RCC 7860 (cell line): ENCODE measurements around the gene SLC44A1.

ENCODE experiments used
- DNase-seq: peaks from one replicate; pipeline ENCODE4 v3.0.0-alpha.2; 2015; ENCODE audit warnings: low spot score
- FAIRE-seq: peaks from 2 replicates; lab custom pipeline; 2012; peaks lifted over from hg19 to GRCh38; lab: Jason Lieb, UNC

Gene SLC44A1

DNA sequence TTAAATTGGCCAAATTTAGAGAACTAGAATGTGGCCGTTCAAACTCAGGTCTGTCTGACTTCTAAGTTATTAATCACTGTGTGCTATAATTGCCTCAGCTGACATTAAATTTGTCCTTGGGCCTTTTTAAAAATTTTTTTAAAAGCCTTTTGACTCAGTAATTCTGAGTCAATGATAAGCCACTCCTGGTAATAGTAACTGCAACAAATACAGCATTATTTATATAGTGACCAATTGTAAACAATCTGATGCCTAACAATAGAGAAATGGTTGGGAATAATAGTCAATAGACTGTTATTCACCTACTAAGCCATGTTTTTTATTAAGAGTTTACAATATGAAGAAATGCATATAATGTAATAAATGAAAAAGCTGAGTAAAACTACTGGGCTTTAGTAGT is 132.4 kb downstream of the SLC44A1 start:
- DNase-seq (no peak), FAIRE-seq (no peak)

DNA sequence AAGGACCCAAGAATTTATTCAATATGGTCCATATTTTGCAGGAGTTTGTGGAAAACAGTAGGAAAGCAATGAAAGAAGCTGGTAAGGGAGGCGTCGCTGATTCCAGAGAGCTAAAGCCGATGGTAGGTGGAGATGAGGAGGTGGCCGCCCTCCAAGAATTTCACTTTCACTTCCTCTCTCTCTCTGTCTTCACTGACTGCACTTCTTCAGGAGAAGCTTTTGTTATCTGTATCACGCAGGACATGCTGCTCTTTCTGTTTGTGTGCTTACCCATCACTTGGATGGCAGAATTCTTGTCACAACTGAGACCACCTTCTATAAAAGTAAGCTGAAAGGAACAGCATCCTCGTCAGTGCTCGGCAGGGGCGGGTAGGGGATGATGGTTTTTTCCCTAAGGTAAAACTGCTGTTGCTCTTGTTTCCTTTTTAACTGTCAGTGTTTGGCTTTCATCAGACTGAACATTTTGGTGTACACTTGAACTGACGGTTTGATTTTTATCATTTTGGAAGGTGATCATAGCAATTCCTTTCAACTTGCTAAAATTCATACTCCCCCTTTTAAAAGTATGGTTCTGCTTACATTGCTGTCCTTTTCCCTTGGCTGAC is 141.0 kb downstream of the SLC44A1 start:
- DNase-seq (no peak), FAIRE-seq (no peak)

DNA sequence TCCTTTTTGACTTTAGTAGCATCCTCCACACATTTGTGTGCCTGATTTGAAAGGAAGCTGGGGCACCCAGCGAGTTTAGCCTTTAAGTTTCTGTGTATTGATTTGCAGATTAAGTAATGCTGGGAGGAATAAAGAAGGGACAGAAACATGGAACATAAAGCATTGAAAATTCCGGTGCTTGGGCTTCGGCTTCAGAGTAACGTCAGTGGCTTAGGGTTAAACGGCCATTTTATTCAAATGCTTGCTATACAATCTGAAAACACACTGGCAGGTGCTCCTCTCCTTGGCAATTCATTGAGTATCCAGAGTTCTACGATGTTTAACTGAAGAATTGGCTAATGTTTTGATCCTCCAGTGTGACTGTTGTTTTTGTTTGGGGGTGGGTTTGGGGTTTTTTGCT is 145.3 kb downstream of the SLC44A1 start:
- FAIRE-seq (no peak), DNase-seq (no peak)

DNA sequence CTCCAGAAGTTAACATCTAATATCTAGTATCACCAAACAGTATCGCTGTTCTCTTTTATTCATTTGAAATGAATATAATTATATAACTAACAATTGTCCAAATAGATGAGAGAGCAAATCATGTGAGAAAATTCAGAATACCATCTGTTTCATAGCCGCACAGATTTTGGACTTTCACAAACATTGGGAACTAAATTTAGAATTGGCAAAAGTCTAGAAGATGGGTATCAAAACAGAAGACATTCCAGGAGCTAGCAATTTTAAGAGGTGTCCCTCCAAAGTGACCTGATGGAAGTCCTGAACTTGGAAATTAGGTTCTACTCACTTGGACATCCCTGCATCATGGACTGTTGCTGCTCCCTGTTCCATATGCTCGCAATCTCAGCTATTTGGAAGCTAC is 146.4 kb downstream of the SLC44A1 start:
- FAIRE-seq = no peak
- DNase-seq = no peak

DNA sequence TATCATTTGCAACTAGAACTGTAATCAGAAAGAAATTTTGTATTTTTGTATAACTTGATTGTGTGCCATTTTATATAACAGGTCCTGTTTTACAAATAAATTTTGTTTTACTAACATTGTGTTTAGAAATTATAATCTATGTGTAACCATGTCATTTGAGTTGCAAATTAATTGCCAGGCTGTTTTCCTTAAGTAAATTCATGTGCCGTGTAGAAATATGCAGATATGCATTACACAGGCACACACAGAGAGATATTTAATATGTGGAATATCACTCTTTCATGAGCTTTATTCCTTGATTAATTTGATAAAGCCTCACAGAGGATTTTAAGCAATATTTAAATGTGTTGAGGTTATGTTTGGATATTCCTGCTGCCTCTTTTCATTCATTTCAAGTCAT is 146.8 kb downstream of the SLC44A1 start:
- no peak for FAIRE-seq
- no peak for DNase-seq

DNA sequence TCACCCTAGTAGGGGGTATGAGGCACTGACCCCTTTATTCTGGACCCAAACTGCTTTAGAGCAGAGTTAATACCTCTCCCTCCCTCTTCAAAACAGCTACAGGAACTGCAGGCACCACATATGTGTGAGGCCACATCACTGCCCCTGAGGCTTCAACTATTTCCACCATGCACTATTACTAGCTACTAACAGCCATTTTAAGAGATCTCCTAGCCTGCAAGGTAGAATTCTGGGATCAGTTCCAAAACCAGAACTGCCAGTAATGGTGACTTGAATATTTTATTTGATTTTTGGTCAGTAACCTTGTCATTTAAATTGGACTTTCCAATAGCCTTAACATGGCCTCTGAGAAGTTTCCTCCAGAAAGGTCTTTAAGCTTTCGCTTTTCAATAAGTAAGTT is 148.1 kb downstream of the SLC44A1 start:
- FAIRE-seq (no peak), DNase-seq (no peak)

DNA sequence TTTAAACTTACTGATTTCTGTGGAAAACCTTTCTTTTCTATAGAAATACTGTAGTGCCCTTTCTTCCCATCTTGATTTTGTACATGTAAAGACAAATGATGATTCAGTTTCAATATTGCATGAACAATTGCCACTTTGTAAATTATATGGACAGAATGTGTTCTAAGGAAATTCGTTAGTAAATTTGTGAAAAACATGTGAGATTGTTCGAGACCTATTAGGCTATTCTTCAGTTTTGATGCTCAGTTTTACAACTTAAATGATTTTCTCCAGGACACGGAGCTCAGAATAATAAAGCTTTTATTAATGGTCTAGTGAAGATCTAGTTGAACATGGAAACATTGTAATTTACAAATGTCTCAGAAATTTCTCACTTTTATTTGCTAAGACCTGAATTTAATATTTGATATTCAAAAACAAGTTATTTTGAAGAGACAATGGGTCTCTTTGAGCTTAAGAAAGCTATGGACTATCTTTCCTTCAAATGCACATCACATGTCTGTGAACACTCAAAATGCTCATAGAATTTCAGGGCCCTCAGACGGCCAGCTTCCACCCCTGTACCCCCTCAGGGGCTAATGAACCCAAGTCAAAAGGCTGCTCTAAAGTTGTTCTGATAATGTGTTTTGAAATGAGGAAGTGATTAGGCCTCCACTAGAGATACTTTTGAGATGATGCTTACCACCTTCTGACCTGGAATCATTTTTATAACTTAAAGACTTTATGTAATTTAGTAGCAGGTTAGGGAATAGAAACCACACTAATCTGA is 149.3 kb downstream of the SLC44A1 start:
- DNase-seq (no peak), FAIRE-seq (no peak)

DNA sequence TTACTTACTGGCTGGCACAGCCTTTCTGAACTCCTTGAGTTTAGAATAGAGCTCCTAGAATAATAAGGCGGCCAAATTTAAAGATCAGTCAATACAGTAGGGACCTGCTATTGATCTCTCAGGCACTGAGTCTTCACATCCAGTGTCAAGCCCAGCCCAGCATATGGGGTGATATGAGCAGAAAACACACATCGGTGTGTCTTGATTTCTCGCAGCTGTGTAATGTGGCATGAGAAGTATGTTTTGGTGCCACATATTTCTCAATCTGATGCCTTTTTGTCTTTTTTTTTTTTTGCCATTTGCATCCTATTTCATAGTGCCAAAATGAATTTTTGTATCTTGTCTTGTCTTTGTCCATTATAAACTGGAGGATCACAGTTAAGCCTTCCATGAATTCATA is 152.0 kb downstream of the SLC44A1 start:
- no peak for DNase-seq
- FAIRE-seq = no peak

DNA sequence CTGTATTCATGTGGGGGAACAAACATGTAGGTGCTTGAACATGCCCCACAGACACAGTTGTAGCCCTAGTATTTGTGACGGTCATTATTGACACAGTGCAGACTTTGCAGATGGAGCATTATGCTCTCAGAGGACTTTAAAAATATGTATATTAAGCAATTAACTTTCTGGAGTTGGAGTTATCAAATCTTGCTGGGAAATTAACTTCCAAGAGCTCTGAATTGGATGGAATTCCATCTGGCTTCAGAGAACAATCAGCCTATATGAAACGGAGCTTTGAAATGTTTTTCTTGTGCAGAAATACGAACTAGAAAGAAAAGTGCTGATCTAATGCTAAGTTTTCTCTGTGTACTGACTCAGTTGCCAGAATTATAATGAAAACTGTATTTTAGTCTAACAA is 152.4 kb downstream of the SLC44A1 start:
- FAIRE-seq = no peak

DNA sequence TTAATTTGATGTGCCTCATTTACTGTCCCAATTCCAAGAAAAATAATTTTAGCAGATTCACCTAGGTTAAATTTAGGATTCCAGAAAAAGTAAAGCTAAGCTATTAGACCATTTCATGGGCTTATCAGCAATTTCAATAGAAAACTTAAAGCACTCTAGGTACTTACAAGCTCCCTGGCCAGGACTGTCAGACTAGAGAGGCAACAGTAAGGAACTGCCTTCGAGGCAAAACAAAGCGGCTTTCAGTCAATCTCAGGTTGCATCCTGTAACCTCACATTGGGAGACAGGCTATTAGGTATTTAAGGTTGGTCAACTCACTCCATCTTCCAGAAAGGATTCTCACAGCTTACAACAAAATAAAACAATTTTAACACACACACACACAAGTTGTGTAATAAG is 154.7 kb downstream of the SLC44A1 start:
- no peak for FAIRE-seq
- no peak for DNase-seq

More for the DNA sequence above, 152.4 kb downstream of the SLC44A1 start:
- no peak for DNase-seq

DNA sequence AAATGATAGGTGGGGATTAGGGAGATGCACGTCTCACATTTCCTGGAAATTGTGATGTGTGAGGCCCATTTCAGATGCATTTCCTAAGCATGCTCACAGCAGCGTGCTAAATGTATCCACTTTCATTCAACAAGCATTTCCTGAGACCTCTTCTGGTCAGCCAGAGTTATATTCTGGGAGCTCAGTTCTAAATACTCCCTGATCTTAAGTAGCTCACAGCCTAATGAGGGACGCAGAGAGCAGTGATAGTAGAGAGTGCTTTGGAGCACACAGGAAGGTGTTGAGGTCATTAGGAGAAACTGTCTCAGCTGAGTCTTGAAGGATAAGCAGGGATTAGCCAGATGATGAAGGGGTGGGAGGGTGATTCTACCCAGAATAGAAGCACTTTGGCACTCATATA is 157.2 kb downstream of the SLC44A1 start:
- no peak for FAIRE-seq
- DNase-seq = no peak

DNA sequence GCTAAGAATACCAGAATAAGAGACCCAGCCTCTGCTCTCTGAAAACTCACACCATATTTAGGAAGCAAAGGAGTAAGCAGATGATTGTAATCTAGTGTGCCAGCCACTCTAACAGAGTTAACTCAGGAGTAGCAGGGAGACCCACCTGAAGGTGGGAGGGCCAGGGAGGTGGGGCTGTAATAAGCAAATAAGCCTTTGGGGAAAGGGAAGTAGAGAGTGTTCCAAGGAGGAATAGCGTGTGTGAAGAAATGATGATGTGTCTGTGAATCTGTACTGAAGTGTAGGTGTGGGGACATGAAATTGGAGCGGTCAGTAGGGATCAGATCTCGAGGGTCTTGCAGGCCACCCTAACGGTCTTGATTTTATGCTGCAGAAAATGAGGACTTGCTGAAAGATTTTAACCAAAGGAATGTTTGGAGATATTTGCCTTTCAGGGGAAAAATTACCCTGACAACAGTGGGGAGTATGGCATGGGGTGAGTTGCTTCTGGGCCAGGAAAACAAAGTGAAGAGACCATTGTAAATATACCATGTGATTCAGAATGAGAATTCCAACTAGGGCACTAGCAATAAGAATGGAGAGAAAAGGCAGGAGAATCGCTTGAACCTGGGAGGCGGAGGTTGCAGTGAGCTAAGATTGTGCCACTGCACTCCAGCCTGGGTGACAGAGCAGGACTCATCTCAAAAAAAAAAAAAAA is 159.2 kb downstream of the SLC44A1 start:
- DNase-seq = no peak

DNA sequence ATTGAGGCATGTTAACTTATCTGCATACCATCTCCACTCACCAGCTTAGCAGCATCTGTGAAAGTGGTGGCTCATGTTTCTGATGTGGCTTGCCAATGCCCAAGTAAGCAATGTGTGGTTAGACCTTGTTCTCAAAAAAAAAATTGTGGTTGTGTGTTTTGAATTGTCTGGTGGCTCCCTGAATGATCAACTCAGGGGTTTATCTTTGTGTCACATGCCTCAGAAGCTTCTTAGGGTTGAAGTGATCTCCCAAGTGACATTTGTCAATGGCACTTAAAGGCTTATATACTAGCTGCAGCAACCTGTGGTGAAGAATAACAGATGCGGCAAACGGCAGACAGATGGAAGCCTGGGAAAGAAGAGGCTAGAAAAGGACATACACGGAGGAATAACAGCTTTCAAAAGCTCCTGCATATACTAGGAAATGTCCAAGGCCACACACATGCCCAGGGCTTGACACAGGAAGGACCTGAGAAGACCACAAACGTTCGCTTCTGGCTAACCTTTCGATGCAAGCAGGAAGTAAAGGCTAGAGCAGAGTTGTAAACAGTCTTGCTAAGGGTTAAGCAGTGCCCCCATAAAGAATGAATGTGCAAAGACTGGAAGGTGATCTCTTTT is 161.2 kb downstream of the SLC44A1 start:
- no peak for DNase-seq
- no peak for FAIRE-seq

More for the DNA sequence above, 159.2 kb downstream of the SLC44A1 start:
- FAIRE-seq = no peak

DNA sequence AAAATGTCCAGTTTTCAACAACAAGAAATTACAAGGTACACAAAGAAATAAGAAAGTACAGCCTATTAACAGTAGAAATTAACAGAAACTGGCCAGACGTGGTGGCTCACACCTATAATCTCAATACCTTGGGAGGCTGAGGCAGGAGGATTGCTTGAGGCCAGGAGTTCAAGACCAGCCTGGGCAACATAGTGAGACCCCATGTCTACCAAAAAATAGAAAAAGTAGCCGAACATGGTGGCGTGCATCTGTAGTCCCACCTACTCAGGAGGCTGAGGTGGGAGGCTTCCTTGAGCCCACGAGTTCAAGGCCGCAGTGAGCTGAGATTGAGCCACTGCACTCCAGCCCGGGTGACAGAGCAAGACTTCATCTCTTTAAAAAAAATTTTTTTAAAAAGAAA is 161.9 kb downstream of the SLC44A1 start:
- no peak for FAIRE-seq

DNA sequence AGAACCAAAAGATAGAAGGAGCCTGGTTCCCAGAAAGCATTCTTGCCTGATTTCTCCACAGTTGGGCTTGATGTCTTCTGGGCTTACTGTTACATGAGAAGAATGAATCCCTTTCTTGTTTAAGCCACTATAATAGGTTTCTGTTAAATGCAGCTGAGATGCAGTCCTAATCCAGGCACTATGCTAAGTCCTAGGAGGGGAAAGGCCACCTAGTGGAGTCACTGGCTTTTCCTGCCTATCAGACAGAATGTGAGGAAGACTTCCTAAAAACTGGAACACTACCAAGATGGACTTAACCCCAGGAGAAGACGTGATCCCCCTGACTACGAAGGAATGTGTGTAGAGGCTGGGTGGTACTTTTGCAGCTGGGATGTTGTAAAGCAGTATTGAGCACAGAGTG is 169.1 kb downstream of the SLC44A1 start:
- FAIRE-seq (no peak), DNase-seq (peak; percentile 33)

More for the DNA sequence above, 161.9 kb downstream of the SLC44A1 start:
- no peak for DNase-seq

DNA sequence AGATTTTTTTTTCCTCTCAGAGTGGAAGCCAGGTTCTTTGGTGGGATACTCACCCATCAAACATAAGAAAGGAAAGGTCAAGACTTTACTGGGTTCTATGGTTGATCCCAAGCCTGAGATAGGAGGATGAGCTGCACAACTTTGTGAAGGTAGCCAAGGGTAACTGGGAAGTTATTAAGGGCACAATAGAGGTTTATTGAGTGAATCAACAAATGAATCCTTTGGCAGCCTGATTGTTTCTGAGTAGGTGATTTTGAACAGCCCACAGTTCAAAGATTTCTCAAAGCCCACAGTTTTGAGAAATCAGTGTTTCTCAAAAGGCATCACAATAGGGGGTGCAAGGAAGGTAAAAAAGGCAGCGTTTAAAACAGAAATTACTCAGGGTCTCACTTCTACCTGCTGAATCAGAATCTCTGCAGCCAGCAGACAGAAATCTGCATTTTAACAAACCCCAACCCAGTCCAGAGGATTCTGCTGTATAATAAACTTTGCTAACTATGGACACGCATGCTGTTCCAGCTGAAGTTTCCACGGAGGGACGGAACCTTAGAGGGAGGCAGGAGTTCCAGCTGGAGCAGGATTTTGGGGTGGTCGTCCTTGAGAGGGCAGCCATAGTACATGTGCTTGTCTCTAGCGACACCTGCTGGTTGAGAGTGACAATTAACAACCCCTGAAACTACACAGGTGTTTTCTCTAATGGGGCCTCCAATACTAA is 170.7 kb downstream of the SLC44A1 start:
- FAIRE-seq = no peak
- peak; percentile 38 for DNase-seq

DNA sequence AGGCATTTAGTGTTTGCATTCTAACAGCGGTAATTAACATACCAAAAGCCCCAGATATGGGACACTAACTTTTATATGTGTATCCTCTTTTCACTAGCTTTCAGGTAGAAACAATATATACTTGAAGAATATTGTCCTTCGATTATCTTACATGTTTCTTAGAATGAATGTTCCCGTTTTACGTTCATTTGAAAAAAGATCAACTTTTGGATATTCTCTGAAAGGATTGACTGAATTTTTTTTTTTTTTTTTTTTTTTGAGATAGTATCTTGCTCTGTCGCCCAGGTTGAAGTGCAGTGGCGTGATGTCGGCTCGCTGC is 171.2 kb downstream of the SLC44A1 start:
- DNase-seq = no peak
- no peak for FAIRE-seq

DNA sequence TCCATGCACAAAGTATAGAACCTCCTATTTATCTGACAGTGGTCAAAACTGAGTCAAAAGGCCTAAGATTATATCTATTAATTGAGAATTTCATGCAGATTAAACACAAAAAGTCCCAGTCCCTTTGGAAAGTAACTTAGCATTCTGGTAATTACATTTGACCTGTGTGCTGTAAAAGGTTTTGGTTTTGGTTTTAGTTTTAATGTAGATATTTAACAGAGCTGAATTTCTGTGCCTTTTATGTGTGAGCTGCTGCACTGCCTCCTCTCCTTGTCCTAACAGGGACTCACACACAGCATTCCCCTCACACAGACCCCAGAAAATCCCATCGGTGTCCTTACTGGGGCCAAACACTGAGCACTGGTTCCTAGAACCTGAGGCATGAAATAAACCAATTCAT is 172.4 kb downstream of the SLC44A1 start:
- FAIRE-seq = no peak
- no peak for DNase-seq

DNA sequence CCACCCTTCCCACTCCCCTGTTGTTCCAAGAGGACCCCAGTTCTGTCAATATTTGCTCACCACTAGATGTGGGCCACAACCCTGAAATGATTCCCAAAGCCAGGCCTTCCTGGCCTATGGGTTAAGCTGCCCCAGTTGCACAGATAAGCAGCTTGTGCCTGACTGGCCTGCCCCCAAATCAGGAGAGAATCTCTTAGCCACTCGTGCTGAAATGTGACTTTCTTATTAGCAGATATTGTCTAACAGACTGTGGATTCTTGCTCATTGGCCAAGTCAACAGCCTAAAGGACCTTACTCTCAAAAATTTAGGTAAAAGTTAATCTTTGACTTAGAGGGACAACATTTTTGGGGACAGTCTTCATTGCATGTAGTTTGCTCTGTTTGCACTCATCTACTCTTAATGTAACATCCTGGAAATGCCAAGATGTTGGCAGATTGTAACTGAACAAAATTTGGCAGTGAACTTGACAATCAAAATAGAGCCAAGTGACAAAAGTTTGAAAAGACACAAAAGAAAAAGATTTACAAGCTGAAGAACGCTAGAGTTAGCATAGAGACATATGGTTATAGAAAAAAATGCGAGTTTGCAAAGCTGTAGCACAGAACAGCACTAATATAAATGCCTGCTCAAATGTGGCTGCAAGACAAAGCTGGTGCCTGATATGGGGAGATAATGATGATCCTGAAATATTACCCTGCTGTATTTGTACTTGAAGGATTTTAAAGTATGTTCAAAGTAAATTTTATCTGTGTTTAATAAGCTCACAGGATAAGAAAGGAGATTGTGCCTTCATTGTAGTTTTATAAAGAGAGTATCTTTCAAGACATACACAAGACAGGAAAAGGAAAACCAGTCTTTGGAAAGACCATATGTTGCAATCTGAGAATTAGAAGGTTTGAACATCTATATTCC is 174.4 kb downstream of the SLC44A1 start:
- FAIRE-seq (no peak), DNase-seq (no peak)
